T-helper 2 cell treated with Interferon-gamma antibody and Interleukin-4, amounts not matched to agents 100 ng/mL and 5 ng/mL, for 36 hours (primary cell): ENCODE results near the gene KRT3. TPM values are rescaled to one million over a fixed set of nuclear protein-coding genes. Genes with fewer than 3 reads are reported as not detected.
"Not testable (repeated sequence)": the region's sequence is repeated elsewhere in the genome, so short reads cannot be mapped to it uniquely, and the experiment has no call there.

Experiments used
- intact Hi-C: fragments of 100-400 bp; cut with micrococcal nuclease; formaldehyde crosslinking; loops from one replicate; pipeline ENCODE4 v1.15.1; 2023
- total RNA-seq: library from RNA; stranded (reverse); gene quantifications from 2 replicates; pipeline ENCODE4 v1.2.3, GENCODE V29; 2022

KRT3 gene
- total RNA-seq, 1 donor from 2014 or later = not detected

DNA sequence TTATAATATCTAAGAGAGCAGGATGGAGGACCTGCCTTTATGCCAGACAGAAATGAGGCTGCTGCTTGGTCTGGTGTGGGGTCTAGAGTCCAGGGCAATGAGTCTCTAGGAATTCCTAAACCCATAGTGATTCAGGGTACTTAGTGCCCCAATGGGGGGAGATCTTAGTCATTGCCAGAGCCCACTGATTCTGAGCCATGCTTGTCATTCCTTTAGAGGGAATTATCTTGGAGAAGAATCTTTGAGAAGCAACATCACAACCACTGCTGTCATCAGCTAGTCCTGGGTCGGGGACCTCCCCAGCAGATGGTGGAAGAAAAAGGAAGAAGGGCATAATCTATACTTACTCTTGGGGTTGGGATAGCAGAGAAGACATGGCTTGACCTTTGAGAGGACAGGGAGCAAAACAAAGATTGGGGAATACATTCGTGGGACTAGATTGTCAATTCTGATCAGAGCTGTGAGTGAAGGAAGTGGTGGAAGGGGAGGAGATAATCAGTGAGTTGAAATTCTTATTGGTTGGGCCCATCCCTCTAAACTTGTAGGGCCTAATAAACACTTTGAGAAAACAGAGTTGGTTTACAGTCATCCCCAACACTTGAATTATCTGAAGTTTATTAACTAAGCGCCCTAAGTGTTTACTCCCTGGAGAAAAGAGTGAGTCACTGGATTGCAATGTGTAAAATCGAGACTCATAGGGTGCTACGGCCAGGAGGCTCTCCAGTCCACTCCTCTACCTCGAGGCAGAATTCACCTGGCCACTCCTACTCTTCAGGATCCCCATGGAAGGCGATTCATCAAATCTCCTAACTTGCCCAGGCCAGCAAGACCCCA is 3.0 kb upstream of the KRT3 start:
- intact Hi-C loops = no loop called here

DNA sequence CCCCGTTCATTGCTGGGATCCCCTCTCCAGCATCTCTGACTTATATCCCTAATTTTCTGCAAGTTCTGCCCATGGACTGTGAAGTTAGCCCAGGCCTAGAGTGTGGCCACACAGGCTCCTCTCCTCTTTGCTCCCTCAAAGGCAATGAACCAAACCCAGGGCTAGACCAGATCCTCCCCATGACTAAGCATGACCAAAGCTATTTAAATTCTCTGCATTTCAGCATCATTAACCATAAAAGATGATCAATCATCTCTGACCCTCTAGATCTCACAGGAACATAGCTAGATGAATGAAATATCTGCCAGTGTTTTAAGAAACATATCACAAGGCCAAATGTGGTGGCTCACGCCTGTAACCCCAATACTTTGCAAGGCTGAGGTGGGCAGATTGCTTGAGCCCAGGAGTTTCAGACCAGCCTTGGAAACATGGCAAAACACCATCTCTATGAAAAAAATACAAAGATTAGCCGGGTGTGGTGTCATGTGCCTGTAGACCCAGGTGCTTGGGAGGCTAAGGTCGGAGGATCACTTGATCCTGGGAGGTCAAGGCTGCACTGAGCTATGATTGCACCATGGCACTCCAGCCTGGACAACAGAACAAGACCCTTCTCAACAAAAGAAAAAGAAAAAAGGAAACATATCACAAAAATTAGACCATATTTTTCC is 2.2 kb upstream of the KRT3 start:
- intact Hi-C loops = no loop called here

DNA sequence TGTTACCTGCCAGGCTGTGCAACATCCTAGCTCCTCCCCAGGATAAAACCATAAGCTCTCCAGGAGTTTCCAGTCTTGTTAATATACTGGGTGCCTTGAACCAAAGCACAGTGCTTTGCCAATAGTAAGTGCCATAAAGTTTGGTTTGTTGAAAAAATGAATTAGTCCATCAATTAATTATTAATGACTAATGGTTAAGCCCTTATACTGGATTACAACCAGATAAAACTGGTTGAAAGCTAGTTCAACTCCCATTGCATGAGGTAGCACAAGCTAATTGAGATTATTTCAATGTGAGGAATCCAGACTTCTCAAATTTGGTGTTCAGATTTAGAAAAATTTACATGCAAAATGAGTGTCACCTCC is 1.6 kb upstream of the KRT3 start:
- intact Hi-C loops = no loop called here

DNA sequence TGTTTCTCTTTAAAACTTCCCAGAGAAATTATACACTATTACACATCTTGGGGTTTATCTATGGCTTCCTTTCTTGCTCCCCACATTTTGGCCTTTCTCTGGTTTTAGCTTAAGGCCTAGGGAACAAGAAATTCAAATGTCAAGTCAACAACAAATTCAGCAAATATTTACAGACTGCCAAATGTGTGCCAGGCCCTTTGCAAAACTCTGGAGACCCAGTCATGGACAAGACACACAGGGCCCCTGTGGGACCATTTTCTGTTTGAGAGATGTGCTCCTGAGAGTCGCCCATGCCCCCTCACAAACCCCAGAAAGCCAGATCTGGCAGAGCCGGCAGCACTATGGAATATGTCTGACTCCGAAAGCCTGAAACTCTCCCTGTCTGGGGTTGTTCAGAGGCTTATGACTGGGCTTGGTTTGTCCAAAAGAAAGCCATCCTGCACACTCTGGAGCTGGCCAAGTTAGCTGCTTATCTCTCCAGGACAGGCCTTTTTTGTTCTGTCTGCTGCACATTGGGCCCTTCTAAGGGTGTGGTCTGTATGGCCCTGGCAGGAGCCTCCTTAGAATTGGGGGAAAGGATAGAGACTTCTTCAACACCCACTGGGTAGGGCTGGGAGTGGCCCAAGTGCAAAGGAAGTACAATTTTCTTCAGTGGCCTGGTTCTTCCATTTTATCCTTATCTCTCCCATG is 1.1 kb upstream of the KRT3 start:
- intact Hi-C loops = no loop called here

DNA sequence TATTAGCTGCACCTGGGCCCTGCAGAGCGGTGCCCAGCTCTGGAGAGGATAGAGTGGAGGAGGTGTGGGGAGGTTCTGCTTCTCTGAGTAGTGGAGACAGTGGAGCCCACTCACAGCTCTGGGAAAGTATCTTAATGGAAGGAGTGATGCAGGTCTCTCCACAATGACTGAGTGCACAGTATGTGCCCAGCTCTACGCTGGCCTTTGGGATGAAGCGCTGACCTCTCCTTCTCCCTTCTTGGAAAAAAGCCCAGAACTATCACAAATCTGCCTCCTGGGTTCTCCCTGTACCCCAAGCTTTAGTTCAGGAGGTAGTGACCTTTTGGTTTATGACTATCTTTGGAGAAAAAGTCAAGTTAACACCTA is 495 bp upstream of the KRT3 start:
- intact Hi-C loops = no loop called here

DNA sequence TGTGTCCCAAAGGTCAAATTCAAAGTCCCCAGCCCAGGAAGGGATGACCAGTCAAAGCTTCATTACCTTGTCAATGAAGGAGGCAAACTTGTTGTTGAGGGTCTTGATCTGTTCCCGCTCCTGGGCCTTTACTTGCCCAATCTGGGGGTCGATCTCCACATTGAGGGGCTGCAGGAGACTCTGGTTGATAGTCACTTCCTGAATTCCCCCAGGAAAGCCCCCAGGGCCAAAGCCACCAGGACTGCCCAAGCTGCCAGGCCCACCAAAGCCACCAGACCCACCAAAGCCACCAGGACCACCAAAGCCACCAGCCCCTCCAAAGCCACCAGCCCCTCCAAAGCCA is 614 bp downstream of the KRT3 start:
- intact Hi-C loops = not testable (repeated sequence)

DNA sequence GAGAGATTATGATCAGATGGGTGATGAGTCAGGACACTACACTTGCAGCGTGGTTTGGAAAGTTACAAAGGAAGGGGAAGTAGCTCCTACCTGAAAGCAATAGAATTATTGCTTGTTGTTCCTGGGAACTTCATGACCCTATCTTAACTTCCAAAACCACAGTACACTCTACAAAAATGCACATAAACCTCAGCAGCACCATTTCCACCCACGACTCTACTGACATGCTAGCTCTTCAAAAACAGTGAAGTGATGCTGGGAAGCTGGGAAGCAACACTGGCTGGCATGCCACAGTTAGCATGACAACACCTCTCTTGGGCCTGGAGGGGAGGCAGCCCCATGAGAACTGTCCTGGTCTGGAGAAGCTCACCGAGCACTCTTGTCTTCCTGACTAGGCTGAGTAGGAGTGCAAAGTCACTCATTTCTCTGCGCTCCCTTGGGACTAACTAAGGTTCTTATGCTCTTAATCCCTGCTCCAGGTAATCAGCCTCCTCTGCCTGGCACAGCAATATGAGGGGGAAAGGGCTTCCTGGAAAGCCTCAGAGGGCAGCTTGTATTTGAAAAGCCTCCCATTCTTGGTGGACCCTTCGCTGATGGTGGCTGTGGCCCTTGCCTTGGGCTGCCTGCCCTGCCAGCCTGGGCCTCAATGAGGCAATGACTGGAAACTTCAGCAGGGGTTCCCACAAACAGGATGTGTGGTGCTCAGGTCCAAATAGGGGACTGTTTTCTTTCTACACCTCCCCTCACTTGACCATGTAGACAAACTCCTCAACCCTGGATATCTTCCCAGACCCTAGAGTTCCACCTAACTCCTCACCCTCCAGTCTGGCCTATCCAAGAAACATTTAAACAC is 1.2 kb downstream of the KRT3 start:
- intact Hi-C loops = no loop called here

DNA sequence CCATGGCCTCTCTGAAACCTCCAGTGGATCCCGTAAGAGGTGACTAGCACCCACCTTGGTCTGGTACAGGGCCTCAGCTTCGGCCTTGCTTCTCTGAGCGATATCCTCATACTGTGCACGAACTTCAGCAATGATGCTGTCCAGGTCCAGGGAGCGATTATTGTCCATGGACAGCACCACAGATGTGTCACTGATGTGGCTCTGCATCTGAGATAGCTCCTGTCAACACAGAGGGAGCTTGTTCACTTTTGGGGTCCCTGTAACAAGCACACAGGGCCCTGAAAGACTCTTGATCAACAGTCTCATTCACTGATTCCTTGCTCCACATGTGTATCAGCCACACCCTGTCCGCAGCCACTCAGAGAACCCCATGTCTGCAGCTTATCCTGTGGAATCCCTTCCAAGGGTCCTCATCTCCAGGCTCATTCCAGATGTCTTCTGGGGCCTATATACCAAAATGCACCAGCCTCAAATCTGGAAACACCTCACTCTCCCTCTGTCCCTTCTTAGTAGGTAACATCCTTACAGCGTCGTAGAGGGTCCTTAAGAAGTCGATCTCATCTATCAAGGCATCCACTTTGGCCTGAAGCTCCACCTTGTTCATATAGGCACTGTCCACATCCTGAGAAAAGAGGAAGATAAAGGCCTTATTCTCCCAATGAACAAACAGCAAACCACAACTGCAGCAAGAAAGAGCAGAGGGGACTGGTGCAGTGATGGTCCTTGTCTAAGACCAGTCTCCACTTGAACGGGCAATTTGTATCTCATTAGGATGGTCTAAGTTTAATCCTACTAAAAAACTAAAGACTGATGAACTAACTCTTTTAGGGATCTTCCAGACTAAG is 3.5 kb downstream of the KRT3 start:
- intact Hi-C loops = no loop called here

DNA sequence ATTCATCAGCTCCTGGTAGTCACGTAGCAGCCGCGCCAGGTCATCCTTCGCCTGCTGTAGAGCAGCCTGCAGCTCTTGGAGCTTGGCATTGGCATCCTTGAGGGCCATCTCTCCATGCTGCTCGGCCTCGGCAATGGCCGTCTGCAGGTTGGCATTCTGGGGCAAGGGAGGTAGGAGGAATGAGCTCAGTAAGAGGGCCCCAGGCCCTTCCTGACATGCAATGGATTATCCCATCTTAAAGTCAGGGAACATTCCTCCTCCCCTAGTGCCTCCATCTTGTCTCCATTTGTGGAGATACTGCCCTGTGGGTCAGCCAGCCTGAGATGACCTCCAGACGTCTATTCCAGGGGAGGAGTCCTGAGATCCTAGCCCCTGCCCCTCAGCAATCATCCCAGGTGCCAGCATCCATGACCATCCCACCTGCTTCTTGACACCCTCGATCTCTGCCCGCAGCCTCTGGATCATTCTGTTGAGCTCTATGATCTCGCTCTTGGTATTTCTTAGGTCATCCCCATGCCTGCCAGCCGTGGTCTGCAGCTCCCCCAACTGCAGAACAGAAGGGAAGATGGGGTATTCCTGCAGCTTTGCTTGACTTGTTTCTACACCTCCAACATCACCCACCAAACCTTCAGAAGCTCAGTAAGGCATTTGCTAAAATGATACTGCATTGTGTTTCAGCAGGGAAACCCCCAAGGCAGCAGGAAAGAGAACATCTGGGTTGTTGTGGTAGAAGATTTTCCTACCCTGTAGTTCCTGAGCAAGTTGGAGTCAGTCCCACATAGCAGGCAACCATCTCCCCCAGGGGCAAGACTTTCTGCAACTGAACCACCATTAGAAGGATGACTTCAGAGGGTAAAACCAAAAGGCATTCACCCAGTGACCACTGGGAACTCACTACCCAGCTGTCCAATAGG is 4.4 kb downstream of the KRT3 start:
- intact Hi-C loops = no loop called here

DNA sequence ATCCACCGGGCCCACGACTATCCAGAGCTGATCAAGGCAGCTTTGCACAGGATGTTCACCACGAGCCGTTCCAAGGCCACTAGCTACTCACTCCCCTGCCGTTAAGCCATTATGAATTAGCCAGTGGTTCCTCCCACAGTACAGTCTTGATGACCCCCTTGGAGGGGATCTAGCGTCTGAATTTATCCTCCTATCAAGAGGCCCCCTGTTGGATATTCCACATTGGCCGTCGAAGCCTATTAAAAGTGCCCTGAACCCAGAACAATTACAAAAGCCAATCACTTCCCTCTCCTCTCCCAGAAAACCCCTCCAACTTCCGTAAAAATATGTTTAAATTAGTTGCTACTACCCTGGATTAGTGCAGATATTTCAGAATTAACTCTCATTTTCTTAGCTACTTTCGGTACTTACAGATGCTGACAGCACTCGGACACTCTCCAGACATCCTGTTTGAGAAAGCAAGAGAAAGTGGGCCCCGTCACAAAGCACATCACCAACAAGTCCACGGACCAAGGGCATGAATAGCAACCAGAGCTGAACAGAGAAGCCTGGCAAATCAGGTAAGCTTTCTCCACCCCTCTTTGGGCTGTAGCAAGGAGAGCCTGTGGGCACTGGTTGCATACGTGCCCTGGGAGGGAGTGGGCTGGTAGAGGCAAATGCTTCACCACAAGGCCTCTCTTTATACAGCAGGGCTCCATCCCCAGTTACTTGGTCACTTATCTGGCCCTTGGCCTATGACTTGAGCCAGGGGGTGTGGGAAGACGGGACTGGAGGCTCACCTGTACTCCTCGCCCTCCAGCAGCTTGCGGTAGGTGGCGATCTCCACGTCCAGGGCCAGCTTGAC is 5.3 kb downstream of the KRT3 start:
- intact Hi-C loops = no loop called here

DNA sequence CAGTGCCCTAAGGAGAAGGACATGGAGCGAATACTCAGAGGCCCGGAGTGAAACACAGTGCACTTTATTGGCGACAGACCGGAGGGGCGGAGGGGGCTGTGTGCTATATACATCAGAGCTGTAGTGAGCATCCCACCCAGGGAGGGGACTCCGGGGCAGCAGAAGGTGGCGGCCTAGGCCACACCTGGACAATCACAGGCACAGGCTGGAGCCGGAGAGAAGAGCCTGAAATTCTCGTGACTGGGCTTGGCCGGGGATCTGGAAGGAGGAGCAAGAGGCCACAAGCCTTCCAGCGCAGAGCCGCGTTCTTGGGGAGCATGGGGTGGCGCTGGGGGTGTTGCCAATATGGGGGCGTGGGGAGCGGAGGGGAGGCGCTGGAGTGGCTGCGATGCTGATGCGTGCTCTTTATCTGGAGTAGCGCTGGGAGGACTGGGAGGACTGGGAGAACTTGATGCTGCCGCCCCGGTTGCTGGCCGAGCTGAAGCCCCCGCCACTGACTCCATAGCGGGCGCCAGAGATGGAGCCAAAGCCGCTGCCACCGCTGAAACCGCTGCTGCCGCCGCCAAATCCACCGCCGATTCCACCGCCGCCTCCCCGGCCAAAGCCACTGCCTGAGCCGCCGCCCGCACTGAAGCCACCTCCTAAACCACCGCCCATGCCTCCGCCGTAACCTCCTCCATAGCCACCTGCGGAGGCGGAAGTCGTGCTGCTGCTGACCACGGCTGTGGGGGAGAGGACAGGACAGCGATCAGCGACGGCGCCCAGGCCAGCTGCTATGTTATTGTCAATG is 6.1 kb downstream of the KRT3 start:
- intact Hi-C loops = no loop called here

DNA sequence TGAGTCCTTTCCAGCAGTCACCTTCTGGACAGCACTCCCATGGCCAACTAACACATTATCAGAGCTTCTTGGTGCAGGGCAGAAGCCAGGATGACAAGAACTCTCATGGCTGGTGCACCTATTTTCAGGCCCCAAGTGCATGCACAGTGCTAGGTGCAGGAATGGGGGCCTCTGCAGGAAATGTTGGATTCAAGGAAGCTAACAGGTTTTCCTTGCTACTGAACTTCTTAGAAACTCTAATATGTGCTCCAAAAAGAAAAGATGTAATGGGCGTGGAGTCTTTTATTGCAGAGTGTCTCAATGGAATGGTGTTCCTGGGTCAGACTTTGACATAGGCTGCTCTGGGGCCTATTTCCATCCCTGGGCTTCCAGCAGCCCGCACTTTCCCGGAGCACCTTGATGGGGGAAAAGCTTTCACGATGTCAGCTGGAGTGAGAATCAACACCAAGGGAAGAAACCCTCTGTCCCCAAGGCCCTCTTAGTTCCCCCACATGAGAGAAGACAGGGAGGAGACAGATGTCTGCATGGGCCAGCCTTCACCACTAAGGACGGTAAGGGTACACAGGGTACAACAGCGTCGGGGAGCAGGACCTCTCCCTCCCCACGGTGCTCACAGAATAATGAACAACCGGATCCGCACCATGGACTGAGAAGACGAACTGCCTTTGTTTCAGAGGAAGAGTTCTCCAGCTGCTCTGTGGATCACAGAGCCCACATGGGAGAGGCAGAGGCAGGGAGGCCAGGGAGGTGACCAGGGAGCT is 6.9 kb downstream of the KRT3 start:
- intact Hi-C loops = no loop called here

DNA sequence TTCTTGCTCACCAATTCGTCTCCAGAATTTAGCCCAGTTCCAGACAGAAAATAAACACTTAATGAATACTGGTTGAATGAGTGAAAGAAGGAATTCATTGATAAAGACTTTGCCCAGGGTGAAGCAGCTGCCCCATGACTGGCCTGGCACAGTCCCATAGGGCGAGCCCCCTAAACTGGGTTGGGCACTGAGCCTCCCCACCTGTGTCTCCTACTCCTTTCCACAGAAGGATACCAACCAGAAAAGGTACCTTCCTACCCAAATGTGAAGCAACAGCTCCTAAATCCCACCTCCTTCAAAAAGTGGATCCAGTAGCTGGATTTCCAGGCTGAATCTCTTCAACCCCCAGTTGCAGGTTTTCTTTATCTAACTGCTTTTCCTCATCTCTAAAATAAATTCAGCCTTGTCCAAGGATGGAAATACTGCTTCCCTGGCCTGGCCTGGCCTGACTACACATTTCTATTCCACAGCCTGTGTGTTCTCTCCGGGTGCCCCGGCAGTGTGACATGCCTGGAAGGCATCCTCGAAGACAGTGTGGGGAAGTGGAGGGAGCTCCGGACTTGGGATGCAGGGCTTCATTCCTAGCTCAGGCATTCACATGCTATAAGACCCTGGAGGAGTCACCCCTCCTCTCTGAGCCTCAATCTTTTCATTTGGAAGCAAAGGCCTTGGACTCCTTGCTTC is 7.6 kb downstream of the KRT3 start:
- intact Hi-C loops = no loop called here

DNA sequence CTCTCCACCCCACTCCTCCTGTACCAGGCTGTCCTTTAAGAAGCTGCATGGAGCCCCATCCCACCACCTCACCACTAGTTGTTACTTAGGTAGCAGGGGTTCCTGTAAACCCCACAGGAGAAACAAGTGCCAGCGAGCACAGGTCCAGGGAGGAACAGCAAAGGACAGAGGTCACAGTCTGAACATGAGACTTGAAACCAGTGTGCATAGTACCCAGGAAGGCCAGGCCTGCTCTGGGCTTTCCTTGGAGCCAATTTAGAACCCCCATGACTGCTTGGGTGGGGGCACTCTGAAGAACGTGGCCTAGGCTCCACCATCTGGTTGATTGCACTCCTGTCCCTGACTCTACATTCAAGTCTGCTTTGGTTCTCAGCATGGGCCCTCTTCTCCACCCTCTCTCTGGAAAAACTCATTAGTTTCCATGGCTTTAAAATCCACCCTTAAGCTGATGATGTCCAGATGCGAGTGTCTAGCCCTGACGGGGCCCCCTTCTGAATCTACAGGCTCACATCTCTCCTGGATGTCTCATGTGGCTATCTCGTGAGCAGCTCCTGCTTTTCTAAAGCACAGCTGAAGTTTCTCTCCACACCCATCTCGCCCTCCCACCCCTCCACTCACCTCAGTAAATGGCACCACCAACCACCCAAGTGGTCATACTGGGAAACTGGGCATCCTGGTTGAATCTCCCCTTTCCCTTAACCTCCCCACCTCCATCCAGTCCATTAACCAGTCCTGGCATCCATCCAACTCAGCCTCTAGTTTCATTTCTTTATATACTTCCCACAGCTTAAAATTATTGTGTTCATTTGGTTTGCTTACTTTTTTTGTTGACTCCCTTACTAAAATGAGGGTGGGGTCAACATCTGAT is 8.4 kb downstream of the KRT3 start:
- intact Hi-C loops = no loop called here

DNA sequence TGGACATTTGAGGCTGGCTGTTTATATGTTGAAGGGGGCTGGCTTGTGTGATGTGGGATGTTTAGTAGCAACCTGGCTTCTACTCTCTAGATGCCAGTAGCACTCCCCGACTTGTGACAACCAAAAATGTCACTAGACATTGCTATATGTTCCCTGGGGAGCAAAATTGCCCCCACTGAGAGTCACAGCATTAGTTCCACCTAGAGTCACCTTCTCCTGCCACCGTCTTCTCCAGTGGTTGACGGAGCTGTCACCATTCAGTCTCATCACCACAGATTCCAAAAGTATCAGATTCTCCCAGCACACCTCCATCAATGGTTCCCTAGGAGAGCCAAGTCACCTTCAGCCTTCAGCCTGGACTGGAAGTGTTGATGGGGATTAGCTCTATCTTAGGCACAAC is 11.0 kb downstream of the KRT3 start:
- intact Hi-C loops = no loop called here
